ENCODE data around the gene MAPKAPK2. TPM values are rescaled to one million over a fixed set of nuclear protein-coding genes. Genes with fewer than 3 reads are reported as not detected.

Gene MAPKAPK2
- total RNA-seq, 1 donor from 2014 or later = 98.8 TPM

DNA sequence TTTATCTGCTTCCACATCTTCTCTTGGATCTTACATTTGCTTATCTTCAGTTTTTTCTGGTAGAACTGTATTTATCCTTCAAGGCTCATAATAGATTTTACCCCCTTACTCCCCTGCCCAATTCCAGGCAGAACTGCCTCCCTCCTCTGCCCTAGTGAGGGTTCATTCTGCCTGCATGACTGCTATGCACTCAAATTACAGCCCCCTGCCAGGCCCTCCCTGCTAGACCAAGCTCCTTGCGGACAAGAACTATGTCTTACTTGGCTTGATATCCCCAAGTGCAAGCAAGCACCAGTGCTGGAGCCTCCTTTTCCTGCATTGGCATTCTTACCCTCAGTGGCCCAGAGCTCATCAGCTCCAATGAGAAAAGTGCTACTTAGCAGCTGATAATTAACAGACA, 18.1 kb downstream of the MAPKAPK2 start:
- Mint-ChIP-seq H3K27me3 (ENCODE audit: low read depth) (no peaks in the 10 kb centered on the region), H3K9me3 (no peaks in the 10 kb centered on the region), H3K27ac (peak overlapping the region; percentile 81), H3K4me3 (ENCODE audit: low read depth) (no peak overlapping the region), H3K4me1 (ENCODE audit: low read depth) (peaks cover 75% of the 10 kb centered on the region), H3K36me3 (ENCODE audit: low read depth) (peaks cover 20% of the 10 kb centered on the region)
- intact Hi-C loops (cut with micrococcal nuclease) = loop anchor here (1.0 kb wide), 2 partner anchors 14 to 17 kb away; no protein-coding TSS in a partner anchor
- no peak for DNase-seq (ENCODE audit: low spot score)

DNA sequence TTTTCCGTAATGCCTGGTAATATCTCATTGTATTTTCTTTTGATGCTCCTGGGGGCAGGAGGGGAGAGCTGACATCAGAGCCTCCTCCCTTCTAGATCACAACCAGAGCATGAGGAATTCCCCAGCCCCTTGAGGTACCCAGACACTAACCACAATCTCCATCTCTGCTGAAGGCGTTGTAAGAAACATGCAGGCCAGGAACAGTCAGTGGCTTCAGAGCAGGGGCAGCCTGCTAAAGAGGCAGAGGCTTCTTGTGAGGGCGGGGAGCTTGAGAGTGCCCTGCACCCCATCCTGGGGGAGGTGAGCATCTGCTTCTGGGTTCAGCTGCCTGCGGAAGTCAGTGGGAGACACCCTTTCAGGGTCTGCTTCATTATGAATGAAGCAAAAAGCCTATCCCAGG, 19.0 kb downstream of the MAPKAPK2 start:
- peak overlapping the region; percentile 34 for H3K4me3 Mint-ChIP-seq (ENCODE audit: low read depth)
- no peaks in the 10 kb centered on the region for H3K27me3 Mint-ChIP-seq (ENCODE audit: low read depth)
- H3K9me3 Mint-ChIP-seq = no peaks in the 10 kb centered on the region
- H3K36me3 Mint-ChIP-seq (ENCODE audit: low read depth) = peaks cover 15% of the 10 kb centered on the region
- DNase-seq (ENCODE audit: low spot score) = peak; percentile 50
- intact Hi-C loops (cut with micrococcal nuclease) = loop anchor here (1.0 kb wide), 2 partner anchors 14 to 17 kb away; no protein-coding TSS in a partner anchor
- peaks cover 82% of the 10 kb centered on the region for H3K4me1 Mint-ChIP-seq (ENCODE audit: low read depth)
- peak overlapping the region; percentile 81 for H3K27ac Mint-ChIP-seq

DNA sequence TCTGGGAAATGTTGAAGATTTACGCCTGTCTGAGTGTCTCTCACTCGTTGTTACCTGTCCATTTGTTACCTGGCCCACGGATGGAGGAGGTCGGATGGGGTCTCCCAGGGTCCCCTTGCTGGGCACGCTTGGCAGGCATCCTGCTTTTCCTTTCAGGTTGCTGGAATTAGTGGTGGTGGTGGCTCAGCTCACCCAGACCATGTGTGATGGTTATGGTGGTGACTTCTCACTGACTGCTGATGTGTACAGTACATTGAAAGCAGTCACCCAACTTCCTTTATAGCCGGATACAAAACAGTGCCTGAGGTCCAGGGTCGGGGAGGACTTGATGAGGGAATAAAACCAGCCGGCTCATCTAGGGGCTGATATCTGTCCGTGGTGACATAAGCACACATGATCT, 19.5 kb downstream of the MAPKAPK2 start:
- no peak for DNase-seq (ENCODE audit: low spot score)
- peaks cover 10% of the 10 kb centered on the region for H3K36me3 Mint-ChIP-seq (ENCODE audit: low read depth)
- peaks cover 82% of the 10 kb centered on the region for H3K4me1 Mint-ChIP-seq (ENCODE audit: low read depth)
- intact Hi-C loops (cut with micrococcal nuclease) = no loop called here
- peak overlapping the region; percentile 81 for H3K27ac Mint-ChIP-seq
- peak overlapping the region; percentile 34 for H3K4me3 Mint-ChIP-seq (ENCODE audit: low read depth)
- no peaks in the 10 kb centered on the region for H3K27me3 Mint-ChIP-seq (ENCODE audit: low read depth)
- no peaks in the 10 kb centered on the region for H3K9me3 Mint-ChIP-seq

DNA sequence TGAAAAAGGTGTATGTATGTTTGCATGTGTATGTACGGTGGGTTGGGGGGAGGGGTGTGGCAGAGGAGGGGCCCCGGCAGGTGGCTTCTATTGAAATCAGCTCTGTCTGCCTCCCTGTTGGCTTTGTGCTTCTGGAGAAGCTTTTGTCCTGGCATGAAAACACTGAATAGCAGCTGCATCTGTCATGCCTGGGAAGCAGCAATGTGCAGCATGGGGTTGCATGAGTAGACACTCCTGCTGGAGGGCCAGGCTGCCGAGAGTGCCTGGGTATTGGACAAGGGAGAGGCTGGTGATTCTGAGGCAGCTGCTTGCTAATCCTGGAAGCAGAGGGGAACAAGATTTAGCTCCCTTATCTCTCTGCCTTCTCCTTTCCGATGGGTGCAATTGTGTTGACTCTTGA, 20.5 kb downstream of the MAPKAPK2 start:
- H3K4me3 Mint-ChIP-seq (ENCODE audit: low read depth) = peak overlapping the region; percentile 15
- no peaks in the 10 kb centered on the region for H3K27me3 Mint-ChIP-seq (ENCODE audit: low read depth)
- no peak for DNase-seq (ENCODE audit: low spot score)
- H3K36me3 Mint-ChIP-seq (ENCODE audit: low read depth) = peaks cover 4% of the 10 kb centered on the region
- H3K9me3 Mint-ChIP-seq = no peaks in the 10 kb centered on the region
- H3K4me1 Mint-ChIP-seq (ENCODE audit: low read depth) = peaks cover 83% of the 10 kb centered on the region
- intact Hi-C loops (cut with micrococcal nuclease) = no loop called here
- H3K27ac Mint-ChIP-seq = no peak overlapping the region

DNA sequence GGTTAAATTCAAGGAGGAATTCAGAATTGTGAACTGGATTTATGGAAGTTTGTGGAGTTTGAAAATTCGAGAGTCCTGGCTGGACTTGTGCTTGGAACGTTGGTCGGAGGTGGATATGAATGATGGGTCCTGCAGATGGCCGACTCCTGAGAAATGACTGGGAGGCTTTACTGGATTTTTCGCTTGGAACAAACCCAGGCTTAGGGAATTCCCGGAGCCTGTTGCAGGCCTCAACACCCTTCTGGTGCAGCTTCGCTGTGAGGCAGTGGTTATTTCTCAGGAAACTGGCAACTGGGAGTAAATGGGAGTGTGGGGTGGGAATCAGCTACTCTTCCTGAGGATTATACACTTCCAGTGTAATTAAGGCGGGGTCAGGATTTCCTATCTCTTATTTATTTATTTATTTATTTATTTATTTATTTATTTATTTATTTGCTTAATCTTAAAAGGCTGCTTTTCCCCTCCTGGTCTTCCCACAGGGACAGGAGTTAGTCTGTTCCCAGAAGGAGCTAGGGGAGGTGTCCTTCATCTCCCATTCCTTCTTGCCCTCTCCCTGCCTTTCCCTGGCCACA, 21.1 kb downstream of the MAPKAPK2 start:
- Mint-ChIP-seq H3K36me3 (ENCODE audit: low read depth) (peaks cover 9% of the 10 kb centered on the region), H3K27ac (no peak overlapping the region), H3K4me3 (ENCODE audit: low read depth) (peak overlapping the region; percentile 15), H3K4me1 (ENCODE audit: low read depth) (peaks cover 81% of the 10 kb centered on the region), H3K27me3 (ENCODE audit: low read depth) (no peaks in the 10 kb centered on the region), H3K9me3 (no peaks in the 10 kb centered on the region)
- intact Hi-C loops (cut with micrococcal nuclease) = no loop called here
- no peak for DNase-seq (ENCODE audit: low spot score)

DNA sequence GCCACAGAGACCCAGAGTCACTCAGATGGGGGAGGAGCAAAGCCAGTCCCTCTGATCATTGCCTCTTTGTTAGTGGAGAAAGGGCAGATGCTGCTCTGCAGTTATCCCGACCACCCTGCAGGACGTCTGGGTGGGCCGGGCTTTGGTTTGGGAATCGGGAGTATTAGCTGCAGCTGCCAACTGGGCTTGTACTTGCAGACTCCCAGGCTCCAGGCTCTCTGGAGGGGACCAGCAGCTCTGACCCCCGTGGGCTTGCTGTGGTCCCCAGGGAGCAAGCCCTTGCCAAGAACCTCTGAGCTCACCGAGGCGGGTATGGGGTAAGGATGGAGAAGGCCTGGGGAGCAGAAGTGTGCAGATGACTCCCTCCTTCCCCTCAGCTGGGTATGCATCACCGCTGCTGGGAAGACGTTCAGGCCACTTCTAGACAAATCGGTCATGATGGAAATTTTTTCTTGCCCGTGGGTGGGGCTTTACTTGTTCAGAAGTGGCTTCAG, 21.6 kb downstream of the MAPKAPK2 start:
- Mint-ChIP-seq H3K9me3 (no peaks in the 10 kb centered on the region), H3K27me3 (ENCODE audit: low read depth) (no peaks in the 10 kb centered on the region)

DNA sequence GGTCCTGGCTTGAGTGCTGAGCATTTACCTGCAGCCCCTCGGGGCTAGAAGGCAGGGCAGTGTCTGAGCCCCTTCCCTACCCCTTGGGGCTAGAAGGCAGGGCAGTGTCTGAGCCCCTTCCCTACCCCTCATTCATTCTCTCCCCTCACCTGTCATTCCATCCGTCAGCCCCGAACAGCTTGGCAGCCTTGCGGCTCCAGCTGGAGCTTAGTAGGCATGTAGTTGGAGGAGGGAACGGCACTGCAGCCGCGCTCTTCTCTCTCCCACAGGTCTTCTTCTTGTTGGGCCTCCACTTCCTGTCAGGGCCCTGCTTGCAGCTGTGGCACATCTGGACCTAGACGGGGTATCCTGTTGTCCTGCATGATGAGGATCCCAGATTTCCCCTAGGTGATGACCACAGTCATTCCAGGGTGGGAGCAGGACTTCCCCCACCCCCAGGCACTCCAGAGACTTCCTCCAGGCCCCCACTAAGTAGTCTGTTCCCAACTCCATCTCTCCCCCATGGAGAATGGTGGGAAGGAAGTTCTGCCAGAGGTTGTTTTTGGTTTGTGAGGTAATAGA, 22.2 kb downstream of the MAPKAPK2 start:
- Mint-ChIP-seq H3K4me1 (ENCODE audit: low read depth) (peaks cover 79% of the 10 kb centered on the region), H3K4me3 (ENCODE audit: low read depth) (no peak overlapping the region), H3K9me3 (no peaks in the 10 kb centered on the region), H3K36me3 (ENCODE audit: low read depth) (peaks cover 11% of the 10 kb centered on the region), H3K27me3 (ENCODE audit: low read depth) (no peaks in the 10 kb centered on the region), H3K27ac (peak overlapping the region; percentile 67)
- no peak for DNase-seq (ENCODE audit: low spot score)
- intact Hi-C loops (cut with micrococcal nuclease) = no loop called here

More for the DNA sequence above, 21.6 kb downstream of the MAPKAPK2 start:
- intact Hi-C loops (cut with micrococcal nuclease) = no loop called here
- no peak for DNase-seq (ENCODE audit: low spot score)
- Mint-ChIP-seq H3K36me3 (ENCODE audit: low read depth) (peaks cover 9% of the 10 kb centered on the region), H3K4me3 (ENCODE audit: low read depth) (no peak overlapping the region), H3K27ac (peak overlapping the region; percentile 67), H3K4me1 (ENCODE audit: low read depth) (peaks cover 77% of the 10 kb centered on the region)

DNA sequence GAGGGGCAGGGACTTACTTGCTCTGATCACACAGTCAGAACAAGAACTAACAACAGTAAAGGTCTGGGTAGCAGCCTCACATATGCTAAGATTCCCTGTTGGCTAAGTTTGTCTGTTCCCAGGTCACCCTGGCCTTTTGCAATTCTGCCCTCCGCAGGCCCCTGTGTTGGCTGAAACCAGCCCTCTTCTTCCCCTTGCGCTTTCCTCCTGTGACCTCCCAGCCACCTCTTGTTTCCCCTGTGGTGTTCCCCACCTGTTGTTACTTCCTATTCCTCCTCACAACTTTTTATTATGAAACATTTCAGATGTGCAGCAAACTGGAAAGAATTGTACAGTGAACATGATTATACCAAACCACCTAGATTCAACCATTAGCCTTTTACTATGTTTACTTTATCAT, 23.4 kb downstream of the MAPKAPK2 start:
- intact Hi-C loops (cut with micrococcal nuclease) = no loop called here
- no peak for DNase-seq (ENCODE audit: low spot score)
- Mint-ChIP-seq H3K27ac (peak overlapping the region; percentile 13), H3K36me3 (ENCODE audit: low read depth) (peaks cover 9% of the 10 kb centered on the region), H3K27me3 (ENCODE audit: low read depth) (no peaks in the 10 kb centered on the region), H3K9me3 (no peaks in the 10 kb centered on the region), H3K4me3 (ENCODE audit: low read depth) (no peak overlapping the region), H3K4me1 (ENCODE audit: low read depth) (peaks cover 80% of the 10 kb centered on the region)

DNA sequence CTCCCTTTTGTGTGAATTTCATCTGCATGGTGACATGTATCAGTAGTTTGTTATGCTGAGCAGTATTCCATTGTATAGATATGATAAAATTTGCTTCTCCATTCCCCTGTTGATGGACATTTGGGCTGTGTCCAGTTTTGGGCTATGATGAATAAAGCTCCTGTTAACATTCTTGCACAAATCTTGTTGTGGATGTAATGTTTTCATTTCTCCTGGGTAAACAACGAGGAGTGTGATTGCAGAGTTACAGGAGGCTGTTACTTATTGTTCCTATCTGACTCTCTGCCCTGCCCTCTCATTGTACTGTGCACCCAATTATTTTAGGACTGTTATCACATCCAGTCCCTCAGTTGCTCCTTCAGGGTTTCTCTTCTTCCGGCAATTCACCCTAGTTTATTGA, 24.2 kb downstream of the MAPKAPK2 start:
- no peak for DNase-seq (ENCODE audit: low spot score)
- H3K4me3 Mint-ChIP-seq (ENCODE audit: low read depth) = no peak overlapping the region
- no peaks in the 10 kb centered on the region for H3K9me3 Mint-ChIP-seq
- no peaks in the 10 kb centered on the region for H3K27me3 Mint-ChIP-seq (ENCODE audit: low read depth)
- H3K4me1 Mint-ChIP-seq (ENCODE audit: low read depth) = peaks cover 79% of the 10 kb centered on the region
- intact Hi-C loops (cut with micrococcal nuclease) = no loop called here
- H3K36me3 Mint-ChIP-seq (ENCODE audit: low read depth) = peaks cover 11% of the 10 kb centered on the region
- no peak overlapping the region for H3K27ac Mint-ChIP-seq

DNA sequence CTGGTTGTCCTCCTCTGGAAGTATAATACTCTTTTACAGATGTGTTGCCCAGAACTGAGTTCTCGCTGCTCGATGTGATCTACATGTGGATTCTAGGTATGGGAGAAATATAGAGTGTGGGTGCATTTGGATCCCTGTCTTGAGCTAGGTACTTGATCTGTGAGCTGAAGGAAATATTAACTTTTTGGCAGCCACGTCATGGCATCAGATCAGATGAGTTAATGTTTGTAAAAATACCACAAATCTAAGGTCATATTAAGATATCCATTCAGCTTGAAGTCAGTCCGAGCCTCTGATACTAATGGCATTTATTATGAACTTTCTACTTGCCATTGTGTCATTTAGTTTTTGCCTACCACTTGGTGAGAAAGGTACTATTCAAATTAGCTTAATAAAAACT, 24.6 kb downstream of the MAPKAPK2 start:
- H3K36me3 Mint-ChIP-seq (ENCODE audit: low read depth) = peaks cover 11% of the 10 kb centered on the region
- no peaks in the 10 kb centered on the region for H3K27me3 Mint-ChIP-seq (ENCODE audit: low read depth)
- intact Hi-C loops (cut with micrococcal nuclease) = no loop called here
- H3K4me3 Mint-ChIP-seq (ENCODE audit: low read depth) = no peak overlapping the region
- peaks cover 79% of the 10 kb centered on the region for H3K4me1 Mint-ChIP-seq (ENCODE audit: low read depth)
- no peak for DNase-seq (ENCODE audit: low spot score)
- no peaks in the 10 kb centered on the region for H3K9me3 Mint-ChIP-seq
- H3K27ac Mint-ChIP-seq = no peak overlapping the region

DNA sequence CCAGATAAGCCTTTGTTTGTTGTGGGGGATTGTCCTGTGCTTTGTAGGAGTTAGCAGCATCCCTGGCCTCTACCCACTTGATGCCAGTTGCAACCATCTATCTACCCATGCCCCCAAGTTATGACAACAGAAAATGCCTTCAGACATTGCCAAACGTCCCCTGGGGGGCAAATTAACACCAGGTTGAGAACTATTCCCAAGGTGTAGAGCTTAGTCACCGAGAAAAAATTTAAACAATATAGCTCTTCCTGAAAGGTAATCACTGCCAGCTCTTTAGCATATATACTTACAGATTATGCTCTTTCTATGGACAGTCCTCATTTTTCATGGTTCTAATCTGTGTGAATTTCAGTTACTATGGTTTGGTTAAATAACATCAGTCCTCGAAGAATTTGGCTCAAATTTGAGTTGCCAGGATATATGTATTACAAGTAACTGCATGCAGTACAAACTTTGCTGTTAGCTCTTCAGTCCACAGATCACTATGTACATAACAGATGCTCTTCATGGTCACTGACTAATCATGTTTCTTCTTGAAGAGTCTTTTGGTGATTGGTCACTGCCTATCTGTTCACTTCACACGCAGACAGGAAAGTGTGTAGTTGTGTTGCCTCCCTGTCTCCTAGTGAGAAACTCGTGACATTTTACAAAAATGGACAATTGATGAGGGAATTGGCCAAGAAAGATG, 25.2 kb downstream of the MAPKAPK2 start:
- no peak for DNase-seq (ENCODE audit: low spot score)
- intact Hi-C loops (cut with micrococcal nuclease) = loop anchor here (10.0 kb wide), 1 partner anchor 45 kb away; no protein-coding TSS in a partner anchor
- peaks cover 78% of the 10 kb centered on the region for H3K4me1 Mint-ChIP-seq (ENCODE audit: low read depth)
- H3K9me3 Mint-ChIP-seq = no peaks in the 10 kb centered on the region
- H3K4me3 Mint-ChIP-seq (ENCODE audit: low read depth) = no peak overlapping the region
- H3K27me3 Mint-ChIP-seq (ENCODE audit: low read depth) = no peaks in the 10 kb centered on the region
- H3K27ac Mint-ChIP-seq = no peak overlapping the region
- H3K36me3 Mint-ChIP-seq (ENCODE audit: low read depth) = peaks cover 11% of the 10 kb centered on the region

DNA sequence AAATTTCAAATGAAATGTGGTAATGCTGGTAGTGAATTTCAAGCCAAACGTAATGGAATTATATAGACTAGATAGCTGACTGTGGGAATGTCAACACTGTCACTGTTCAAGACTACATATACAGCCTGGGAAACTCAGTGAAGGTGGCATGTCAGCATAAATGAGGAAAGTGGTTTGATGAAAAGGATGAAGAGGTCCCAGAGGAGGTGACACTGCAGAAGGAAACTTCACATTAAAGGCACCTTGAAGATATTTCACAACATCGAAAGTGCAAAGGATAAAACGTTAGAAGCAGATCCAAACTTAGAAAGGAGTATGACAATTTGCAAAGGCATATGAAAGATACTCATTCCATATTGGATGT, 25.7 kb downstream of the MAPKAPK2 start:
- H3K27me3 Mint-ChIP-seq (ENCODE audit: low read depth) = no peaks in the 10 kb centered on the region
- peaks cover 78% of the 10 kb centered on the region for H3K4me1 Mint-ChIP-seq (ENCODE audit: low read depth)
- peaks cover 11% of the 10 kb centered on the region for H3K36me3 Mint-ChIP-seq (ENCODE audit: low read depth)
- H3K4me3 Mint-ChIP-seq (ENCODE audit: low read depth) = no peak overlapping the region
- no peaks in the 10 kb centered on the region for H3K9me3 Mint-ChIP-seq
- DNase-seq (ENCODE audit: low spot score) = no peak
- H3K27ac Mint-ChIP-seq = no peak overlapping the region
- intact Hi-C loops (cut with micrococcal nuclease) = loop anchor here (10.0 kb wide), 1 partner anchor 46 kb away; no protein-coding TSS in a partner anchor

DNA sequence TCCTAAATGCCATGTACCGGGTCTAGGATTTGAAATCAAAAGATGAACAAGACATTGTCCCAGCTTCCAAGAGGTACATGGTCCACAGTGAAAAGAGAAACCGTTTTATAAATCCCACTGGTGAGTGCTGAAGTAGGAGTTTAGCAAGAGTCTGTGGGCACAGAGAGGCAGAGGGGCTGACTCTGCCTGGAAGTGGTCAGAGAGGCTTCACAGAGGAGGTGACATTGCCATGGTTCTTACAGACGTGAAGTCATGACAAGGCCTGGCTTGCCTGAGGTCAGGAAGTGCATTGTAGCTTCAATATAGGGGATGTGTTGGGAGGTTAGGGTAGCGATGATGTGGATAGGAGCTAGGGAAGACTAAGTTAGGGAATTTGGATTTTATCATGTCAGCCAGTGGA, 28.4 kb downstream of the MAPKAPK2 start:
- H3K9me3 Mint-ChIP-seq = no peaks in the 10 kb centered on the region
- peaks cover 11% of the 10 kb centered on the region for H3K36me3 Mint-ChIP-seq (ENCODE audit: low read depth)
- H3K27ac Mint-ChIP-seq = peak overlapping the region; percentile 44
- H3K27me3 Mint-ChIP-seq (ENCODE audit: low read depth) = no peaks in the 10 kb centered on the region
- peaks cover 80% of the 10 kb centered on the region for H3K4me1 Mint-ChIP-seq (ENCODE audit: low read depth)
- intact Hi-C loops (cut with micrococcal nuclease) = loop anchor here (10.0 kb wide), 1 partner anchor 48 kb away; no protein-coding TSS in a partner anchor
- DNase-seq (ENCODE audit: low spot score) = no peak
- peak overlapping the region; percentile 20 for H3K4me3 Mint-ChIP-seq (ENCODE audit: low read depth)
